AG10803 (cell line): ENCODE measurements around the gene UBASH3B.

Experiments
- DNase-seq: peaks from one replicate; pipeline ENCODE4 v3.0.0; 2010; ENCODE audit warnings: low read depth
- H3K4me3 ChIP-seq: 2 replicates; pipeline ENCODE4 v1.5.1; 2011; ENCODE audit warnings: mild to moderate bottlenecking, low read length, control low read depth
- TF ChIP-seq, protein P1 (sequence below): conservative IDR thresholded peaks from 2 replicates; pipeline ENCODE4 v1.5.1; 2011; ENCODE audit warnings: mild to moderate bottlenecking, low read length, control low read depth, inconsistent platforms

Gene UBASH3B

DNA sequence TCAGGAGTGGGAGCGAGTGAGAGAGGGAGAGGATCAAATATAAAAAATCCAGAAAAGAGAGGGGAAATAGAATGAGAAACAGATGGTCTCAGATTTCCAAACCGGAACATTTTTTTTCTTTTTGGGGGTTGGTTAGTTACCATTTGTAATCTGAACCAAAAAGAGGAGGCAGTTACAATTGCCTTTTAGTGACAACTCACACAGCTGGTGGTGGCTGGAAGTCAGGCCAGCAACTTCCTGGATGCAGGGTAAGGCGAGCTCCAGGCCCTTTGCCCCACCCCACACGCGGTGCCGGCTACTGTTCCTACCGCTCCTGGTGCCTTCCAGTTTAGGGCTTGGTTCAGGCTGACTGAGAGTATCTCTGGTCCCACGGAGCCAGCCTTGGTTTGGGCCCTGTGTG is 21.0 kb upstream of the UBASH3B start:
- DNase-seq: peak; percentile 58
- no peak overlapping the region for H3K4me3 ChIP-seq
- TF ChIP-seq, protein P1, sequence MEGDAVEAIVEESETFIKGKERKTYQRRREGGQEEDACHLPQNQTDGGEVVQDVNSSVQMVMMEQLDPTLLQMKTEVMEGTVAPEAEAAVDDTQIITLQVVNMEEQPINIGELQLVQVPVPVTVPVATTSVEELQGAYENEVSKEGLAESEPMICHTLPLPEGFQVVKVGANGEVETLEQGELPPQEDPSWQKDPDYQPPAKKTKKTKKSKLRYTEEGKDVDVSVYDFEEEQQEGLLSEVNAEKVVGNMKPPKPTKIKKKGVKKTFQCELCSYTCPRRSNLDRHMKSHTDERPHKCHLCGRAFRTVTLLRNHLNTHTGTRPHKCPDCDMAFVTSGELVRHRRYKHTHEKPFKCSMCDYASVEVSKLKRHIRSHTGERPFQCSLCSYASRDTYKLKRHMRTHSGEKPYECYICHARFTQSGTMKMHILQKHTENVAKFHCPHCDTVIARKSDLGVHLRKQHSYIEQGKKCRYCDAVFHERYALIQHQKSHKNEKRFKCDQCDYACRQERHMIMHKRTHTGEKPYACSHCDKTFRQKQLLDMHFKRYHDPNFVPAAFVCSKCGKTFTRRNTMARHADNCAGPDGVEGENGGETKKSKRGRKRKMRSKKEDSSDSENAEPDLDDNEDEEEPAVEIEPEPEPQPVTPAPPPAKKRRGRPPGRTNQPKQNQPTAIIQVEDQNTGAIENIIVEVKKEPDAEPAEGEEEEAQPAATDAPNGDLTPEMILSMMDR: no peak

GRCh38 chr11:122637541-122637940 is 18.0 kb upstream of the UBASH3B start:
- no peak for DNase-seq

GRCh38 chr11:122642472-122642922 is 13.0 kb upstream of the UBASH3B start:
- no peak overlapping the region; the same call in 1 of the 2 replicates for H3K4me3 ChIP-seq
- peak; percentile 91 for DNase-seq
- TF ChIP-seq, protein P1: no peak

More at GRCh38 chr11:122637541-122637940, 18.0 kb upstream of the UBASH3B start:
- no peak overlapping the region for H3K4me3 ChIP-seq
- TF ChIP-seq, protein P1: no peak

DNA sequence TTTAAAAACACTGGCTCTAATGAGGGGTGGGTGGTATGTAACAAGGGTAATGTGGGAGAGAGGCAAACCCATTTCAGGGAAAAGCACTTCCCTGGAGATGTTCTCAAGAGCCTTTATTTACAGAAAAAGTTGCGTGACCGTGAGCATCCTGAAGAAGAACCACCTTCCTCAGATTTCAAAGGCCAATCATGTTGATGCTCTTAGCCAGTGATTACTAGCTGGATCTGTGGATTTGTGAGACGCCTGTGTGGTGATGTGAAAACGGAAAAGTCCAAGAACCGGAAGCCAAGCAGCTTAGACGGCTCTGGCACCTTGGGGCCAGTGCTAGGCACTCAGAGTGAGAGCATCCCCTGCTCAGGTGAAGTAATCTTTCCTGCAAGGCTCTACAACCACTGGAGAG is 12.6 kb upstream of the UBASH3B start:
- TF ChIP-seq, protein P1: no peak
- H3K4me3 ChIP-seq: no peak overlapping the region
- no peak for DNase-seq

DNA sequence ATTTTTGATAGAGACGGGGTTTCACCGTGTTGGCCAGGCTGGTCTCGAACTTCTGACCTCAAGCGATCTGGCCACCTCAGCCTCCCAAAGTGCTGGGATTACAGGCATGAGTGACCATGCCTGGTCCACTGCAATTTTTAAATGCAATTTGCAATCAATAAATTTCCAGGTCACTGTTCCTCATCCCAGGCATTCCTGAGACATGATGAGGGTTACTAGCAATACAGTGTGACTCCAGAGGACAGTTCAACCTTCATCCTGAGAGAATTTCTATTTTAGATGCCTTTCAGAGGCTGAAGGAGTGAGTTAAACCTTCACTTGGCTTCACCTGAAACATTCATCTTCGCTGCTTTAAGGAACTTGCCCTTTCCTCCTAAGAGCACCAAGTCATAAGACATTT is 9.7 kb upstream of the UBASH3B start:
- peak; percentile 43 for DNase-seq

DNA sequence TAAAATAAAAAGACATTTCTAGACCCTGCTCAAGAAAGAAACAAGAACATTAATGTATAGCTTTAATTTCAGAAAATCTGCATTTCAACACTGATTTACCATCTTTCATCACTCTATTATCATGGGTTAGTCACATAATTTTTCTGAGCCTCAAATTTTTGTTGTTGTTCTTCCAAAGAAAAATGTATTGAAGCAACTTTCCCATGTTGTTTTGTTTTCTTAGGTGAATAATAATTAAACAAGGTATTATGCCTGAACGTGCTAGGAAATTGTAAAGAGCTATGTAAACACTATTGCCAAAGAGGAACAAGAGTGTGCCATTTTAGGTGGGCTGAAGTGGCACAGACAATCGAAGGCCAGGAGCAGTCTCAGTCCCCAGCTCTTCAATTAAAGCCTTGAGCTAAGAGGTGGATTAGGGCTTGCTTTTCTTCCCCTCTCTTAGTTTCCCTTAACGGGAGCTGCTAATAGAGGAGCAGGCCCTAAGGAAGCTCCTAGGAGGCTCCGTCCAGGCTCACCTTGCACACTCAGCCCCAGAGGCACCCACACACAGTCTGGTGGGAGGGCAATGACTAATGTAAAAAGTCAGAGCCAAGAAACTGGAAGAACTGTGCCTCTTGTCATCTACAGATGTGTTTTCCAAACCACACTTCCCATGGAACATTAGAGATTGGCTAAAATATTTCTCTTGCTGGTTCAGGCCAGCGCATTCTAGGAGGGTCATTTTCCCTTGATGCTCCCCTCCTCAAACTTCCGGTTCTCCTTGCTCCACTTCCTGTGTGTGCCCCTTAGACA is 8.8 kb upstream of the UBASH3B start:
- TF ChIP-seq, protein P1: no peak
- DNase-seq: peak; percentile 76

More for the DNA sequence above, 9.7 kb upstream of the UBASH3B start:
- H3K4me3 ChIP-seq: no peak overlapping the region
- TF ChIP-seq, protein P1: no peak

GRCh38 chr11:122647736-122648275 is 7.7 kb upstream of the UBASH3B start:
- no peak overlapping the region for H3K4me3 ChIP-seq
- no peak for DNase-seq
- TF ChIP-seq, protein P1: no peak

More for the DNA sequence above, 8.8 kb upstream of the UBASH3B start:
- no peak overlapping the region for H3K4me3 ChIP-seq
